Loucy (cell line): Measurements from ENCODE around the gene CPNE2.

Source experiments
- CTCF ChIP-seq: fragments of 200-600 bp; sonication (generic); conservative IDR thresholded peaks from 2 replicates; pipeline ENCODE4 v1.5.1; 2014; ENCODE audit warnings: mild to moderate bottlenecking, antibody characterized with exemption, low read length
- EZH2phosphoT487 ChIP-seq: fragments of 200-600 bp; IDR thresholded peaks from 2 replicates; pipeline ENCODE4 v1.6.1; 2018; ENCODE audit warnings: antibody characterized with exemption, mild to moderate bottlenecking, moderate library complexity, borderline replicate concordance

- TF ChIP-seq CTCF (no peak), EZH2phosphoT487 (no peak)
Measured at GRCh38 chr16:57089406-57089805, 3.0 kb upstream of the CPNE2 start.
